ENCODE measurements around the gene MIAT.

- TF ChIP-seq POLR2A (IDR thresholded peaks at IDR 0.05), result no peak
- TF ChIP-seq, protein P1, sequence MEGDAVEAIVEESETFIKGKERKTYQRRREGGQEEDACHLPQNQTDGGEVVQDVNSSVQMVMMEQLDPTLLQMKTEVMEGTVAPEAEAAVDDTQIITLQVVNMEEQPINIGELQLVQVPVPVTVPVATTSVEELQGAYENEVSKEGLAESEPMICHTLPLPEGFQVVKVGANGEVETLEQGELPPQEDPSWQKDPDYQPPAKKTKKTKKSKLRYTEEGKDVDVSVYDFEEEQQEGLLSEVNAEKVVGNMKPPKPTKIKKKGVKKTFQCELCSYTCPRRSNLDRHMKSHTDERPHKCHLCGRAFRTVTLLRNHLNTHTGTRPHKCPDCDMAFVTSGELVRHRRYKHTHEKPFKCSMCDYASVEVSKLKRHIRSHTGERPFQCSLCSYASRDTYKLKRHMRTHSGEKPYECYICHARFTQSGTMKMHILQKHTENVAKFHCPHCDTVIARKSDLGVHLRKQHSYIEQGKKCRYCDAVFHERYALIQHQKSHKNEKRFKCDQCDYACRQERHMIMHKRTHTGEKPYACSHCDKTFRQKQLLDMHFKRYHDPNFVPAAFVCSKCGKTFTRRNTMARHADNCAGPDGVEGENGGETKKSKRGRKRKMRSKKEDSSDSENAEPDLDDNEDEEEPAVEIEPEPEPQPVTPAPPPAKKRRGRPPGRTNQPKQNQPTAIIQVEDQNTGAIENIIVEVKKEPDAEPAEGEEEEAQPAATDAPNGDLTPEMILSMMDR (IDR thresholded peaks at IDR 0.05), result peak; percentile 72 to 93 (median 88)
Measured at GRCh38 chr22:26679003-26679629, 21.7 kb downstream of the MIAT start.

Measured in esophagus squamous epithelium (tissue), 4 donors.